SIG-M5 treated with dmso at 0.1 percent for 504 hours (cell line): ENCODE results near the gene IL9.
A peak's percentile ranks its signal among the peaks of the same experiment; 100 is the strongest.

Experiments used
- DNase-seq: peaks from one replicate; lab custom pipeline; 2025; ENCODE audit not compliant: unreplicated experiment; lab: John Stamatoyannopoulos, UW

Gene IL9

DNA sequence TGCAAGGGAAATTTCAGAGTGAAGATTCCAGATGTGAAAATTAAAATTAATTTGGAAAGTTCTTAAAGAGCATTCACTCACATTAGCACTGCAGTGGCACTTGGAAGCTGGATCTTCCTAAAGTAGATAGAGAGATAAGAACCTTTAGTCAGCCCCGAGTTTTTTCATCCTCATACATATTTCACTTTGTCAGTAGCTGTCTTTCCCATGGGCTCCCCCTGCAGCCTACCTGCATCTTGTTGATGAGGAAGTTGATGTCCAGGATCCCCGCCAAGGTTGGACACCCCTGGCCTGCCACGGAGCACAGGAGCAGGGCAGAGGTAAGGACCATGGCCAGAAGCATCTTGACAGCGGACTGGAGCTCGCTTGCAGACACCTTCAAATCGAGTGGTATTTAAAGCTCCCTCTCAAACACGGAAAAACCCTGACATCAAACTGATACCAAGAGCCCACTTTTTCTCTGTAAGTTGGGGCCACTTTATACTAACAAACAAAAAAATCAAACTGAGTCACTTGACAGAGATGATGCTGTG lies at the start of gene IL9:
TSS of gene IL9 (minus strand) at position 368 of the 533 bp plus-strand sequence. CDS start at position 343, 25 bp downstream.
- no peak for DNase-seq

DNA sequence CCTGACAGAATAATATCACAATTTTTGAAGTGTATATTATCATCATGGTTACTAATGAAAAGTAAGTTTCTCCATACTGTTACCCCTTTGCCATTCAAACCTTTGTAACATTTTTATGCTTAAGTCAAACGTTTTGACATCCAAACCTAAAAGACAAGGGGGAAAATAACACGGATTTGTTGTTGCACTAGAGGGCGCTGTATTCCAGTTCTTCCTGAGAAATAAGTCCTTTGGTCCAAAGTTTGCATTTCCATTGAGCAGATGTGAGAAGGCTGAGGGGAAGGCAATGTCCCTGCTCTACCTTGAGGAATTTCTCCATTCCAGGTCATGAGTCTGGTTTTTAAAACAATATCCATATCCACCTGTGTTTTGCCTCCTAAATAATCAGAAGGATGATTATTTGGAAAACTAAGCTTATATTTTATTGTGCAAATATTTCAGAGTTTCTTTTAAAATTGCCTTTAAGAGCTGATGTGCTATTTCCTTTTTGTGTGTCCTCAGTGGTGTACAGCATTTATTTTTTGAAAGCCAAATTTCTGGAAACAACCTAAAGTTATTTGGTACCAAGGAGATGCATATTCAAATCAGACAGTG lies 49.4 kb upstream of the IL9 start:
- peak; percentile 72 for DNase-seq

DNA sequence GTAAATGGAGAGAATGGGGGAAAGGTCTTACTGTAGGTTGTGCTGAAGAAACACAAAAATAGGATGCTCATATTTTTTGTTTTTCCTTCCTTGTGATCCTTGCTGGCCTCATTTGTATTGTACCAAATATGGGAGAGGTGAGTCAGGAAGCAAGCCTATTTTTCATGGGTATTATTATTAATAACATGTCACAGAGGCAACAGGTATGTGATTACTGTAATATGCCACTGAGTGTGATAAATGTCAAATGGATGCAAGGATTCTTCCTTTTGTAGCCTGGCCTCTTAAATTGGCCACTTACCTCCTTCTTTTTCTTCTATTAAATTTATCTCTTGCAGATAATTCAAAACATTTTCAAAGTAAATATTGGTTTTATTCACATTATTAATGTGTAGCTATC lies 48.9 kb upstream of the IL9 start:
- no peak for DNase-seq

DNA sequence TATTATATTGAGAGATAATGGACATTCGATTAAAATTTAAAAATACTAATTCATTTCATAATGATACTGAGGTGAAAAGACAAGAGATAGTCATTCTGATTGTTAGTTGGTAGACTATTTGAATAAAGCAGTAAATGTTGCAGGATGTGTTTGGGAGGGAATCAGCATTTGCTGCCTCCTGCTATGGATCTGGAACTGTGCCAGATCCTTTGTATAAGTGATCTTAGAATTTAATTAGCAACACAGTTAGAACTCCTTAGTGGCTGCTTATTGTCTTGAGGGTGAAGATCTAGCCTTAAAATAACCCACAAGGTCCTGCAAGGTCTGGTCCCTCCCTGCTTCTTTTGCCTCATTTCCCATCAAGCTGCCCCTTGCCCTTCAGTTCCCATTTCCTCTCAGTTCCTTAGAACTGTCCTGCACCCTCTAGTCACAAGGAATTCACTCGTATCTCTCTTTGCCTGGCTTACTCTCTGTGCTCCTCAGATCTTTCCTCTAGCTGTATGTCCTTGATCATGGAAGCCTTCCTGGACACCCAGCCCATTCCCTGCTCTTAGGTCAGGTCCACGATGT lies 46.6 kb upstream of the IL9 start:
- DNase-seq = no peak

DNA sequence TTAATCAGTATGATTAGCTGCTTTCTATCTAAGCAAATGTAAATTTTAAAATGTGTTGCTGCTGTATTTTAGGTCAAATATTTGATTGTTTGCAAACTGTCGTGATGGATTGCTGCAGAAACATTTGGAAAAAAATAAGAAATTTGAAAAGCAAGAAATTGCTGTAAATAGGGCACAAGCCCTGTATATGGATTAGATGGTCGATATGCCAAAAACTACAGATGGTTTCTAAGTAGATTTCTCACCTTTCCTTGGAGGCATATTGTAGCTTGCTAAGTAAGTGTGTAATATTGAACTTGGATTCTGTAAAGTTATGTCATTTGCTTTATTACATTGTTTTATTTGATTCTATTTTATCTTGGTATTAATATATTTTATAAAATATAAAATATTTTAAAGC lies 46.1 kb upstream of the IL9 start:
- DNase-seq = no peak

DNA sequence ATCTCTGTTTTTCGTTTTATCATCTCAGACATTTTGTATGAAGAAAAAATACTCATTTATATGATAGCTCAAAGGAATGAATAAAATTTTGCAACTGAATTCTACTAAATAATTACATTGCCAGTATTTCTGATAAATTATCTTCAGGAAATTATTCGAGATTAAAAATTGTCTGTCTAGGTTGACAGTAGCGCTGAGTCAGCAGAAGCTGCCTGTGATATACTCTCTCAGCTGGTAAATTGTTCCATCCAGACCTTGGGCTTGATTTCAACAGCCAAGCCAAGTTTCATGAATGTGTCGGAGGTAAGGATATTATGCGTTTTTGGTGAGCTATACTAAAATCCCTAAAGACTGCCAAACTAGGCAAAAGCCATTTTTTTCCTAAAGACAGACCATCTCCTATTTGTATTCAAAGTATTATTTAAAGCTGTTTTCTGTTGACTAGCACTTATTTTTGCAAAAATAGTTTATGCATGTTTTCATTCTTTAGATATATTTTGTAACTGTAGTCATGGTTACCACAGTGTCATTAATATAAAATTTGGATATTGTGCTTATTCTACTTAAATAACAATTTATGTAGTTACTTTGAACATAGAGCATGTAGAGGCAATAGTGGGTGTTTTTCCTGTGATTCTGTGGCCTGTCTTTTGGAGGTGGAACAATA lies 41.7 kb upstream of the IL9 start:
- no peak for DNase-seq

DNA sequence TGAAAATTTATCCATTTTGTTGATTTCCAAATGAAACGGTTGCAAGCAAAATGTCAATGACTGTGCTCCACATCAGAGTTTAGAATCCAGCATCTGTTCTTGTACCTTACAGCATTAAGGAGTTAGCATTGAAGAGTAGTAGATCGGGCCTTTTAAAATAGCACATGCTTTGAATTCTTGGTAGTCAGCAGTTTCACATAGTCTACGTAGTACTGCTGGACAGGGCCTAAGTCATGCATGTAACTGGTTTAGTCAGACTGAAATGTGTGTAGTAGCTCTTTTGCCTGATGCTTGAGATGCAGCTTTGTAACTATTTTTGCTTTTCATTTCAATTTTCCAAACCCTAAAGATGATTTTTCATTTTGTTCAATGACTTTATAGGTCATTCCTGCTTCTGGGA lies 39.3 kb upstream of the IL9 start:
- no peak for DNase-seq

DNA sequence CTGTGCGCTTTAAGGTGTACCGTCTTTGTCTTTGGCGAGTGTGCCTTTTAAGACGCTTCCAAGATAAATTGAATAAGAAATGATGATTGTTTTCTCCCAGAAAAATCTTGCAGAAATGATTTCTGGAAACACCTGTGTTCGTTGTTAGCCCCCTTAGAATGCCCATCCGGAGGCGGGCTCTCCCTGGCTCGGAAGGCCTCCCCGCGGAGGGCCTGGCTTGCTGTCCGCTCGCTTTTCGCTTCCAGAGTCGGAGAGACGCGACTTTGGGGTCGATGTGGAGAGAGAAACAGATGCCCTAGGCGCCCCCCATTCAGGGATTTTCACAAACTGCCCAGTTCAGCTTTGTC lies 35.3 kb upstream of the IL9 start:
- no peak for DNase-seq

DNA sequence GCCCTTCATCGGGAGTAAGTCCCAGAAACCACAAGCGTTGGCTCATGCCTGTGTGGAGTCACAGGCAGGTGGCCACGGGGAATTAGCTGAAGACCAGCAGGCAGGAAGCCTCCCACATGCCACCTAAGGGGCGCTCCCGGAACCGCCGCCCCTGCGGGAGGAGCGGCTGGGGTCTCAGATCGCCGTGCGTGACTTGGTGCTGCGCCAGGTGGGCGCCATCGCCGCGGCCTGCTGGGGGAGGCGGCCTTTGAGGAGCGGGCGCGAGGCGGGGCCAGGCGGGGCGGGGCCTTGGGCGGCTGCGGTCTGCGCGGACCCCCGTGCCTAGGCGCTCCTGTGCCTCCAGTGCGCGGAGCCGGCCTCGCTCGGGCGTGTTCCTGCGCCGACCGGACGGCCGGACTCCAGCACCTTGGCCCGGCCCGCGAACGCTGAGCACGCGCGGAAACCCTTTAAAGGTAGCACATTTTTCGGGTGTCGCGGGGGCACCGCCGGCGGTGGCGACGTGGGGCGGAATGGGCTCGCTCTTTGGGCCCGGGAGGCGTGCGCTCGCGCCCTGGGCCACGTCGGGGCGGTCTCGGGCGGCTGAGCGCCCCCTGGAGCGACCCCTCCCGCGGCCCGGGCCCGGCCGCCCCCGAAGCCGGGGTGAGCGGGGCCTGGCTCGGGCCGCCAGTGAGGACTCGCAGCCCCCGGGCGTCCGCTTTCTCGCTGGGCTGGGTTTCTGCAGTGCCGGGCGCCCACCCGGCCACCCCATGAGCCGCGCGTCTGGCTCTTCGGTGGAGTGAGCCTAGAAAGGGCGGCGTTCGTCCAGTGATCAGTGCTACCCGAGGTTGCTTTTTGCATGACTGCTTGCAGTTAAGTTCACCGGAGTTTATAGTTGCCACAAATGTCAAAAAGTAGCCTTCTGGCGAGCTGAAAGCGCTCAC lies 34.6 kb upstream of the IL9 start:
- DNase-seq = no peak

DNA sequence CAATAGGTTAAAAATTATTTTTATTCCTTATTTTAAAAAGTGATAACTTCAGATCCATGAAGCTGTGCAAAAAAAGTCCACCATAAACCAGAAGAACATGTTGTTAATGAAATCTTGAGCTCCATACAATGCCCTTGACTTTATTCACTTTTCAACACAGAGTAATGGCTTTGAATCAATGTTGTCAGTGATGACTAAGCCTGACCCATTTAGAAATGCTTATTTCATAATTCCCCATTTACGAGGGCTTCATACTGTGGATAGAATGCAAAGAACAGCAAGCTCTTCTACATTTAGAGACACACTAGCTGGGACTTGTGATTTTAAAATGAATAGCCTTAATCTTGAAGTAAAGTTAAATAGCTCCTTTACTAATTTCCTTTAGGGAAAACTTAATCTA lies 25.7 kb upstream of the IL9 start:
- peak; percentile 20 for DNase-seq

DNA sequence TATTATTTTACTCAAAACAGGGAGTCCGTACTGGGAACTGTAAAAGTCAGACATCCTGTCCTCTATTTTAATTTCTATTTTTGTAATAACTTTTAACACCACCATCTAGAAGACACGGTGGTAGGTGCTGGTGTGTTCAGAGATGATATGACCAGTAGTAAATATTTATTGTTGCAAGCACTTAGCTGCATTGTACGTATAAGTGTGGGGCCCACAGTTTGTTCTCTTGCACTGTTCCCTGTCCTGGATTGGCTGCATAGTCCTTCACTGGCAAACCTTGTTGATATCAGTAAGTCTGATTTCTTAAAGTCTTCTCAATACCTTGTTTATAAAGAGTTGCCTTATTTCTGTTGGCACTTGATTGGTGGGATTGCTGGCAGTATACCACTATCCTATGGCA lies 24.6 kb upstream of the IL9 start:
- no peak for DNase-seq

DNA sequence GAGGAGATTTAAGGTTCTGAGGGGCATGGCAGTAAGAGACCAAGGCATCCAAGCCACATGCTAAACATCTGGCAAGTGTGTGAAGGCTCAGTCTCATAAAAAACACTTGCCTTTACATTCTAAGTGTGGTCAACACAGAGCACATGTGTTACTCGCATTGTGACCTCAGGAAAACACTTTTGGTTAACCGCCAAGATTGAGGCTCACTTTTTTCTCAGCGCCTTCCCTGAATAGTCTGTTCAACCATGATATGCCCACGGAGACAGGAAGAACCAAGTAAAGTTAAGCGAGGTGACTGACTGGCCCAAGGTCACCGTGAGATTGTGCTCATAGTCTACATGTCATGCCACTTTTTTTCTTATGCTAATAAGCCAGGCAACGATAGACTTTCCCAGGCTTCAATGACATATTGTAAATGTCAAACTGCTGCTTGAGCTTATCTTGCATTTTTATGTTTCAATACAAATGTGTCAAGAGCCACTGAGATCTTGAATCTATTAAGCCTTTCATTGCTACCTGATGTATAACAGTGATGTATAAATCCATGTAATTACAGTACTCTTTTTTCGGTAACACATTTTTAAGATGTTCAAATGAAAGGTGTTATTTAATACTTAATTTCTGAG lies 21.1 kb upstream of the IL9 start:
- no peak for DNase-seq

DNA sequence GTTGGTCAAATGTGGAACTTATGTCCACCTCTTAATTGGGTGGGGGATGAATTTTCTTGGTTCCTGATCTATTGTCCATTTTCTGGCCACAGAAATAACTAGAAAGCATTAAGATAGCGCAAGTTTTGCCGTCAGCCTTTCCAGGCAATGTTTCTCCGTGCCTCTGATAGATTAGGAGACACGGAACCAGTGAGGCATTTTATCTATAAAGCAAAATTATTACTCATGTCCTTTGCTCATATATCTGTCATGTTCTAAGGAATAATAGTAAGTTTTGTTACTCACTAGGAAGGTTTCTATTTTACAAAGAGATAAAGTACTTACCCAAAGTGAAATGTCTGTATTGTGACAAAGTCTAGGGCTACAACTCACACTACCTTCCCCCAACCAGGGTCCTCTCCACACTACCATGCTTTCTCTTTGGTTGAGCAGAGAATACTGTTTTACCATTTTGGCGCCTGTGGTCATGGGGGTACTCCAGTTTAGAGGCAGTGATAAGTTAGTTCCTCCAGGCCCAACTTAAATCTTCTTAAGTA lies 19.9 kb upstream of the IL9 start:
- DNase-seq = no peak

DNA sequence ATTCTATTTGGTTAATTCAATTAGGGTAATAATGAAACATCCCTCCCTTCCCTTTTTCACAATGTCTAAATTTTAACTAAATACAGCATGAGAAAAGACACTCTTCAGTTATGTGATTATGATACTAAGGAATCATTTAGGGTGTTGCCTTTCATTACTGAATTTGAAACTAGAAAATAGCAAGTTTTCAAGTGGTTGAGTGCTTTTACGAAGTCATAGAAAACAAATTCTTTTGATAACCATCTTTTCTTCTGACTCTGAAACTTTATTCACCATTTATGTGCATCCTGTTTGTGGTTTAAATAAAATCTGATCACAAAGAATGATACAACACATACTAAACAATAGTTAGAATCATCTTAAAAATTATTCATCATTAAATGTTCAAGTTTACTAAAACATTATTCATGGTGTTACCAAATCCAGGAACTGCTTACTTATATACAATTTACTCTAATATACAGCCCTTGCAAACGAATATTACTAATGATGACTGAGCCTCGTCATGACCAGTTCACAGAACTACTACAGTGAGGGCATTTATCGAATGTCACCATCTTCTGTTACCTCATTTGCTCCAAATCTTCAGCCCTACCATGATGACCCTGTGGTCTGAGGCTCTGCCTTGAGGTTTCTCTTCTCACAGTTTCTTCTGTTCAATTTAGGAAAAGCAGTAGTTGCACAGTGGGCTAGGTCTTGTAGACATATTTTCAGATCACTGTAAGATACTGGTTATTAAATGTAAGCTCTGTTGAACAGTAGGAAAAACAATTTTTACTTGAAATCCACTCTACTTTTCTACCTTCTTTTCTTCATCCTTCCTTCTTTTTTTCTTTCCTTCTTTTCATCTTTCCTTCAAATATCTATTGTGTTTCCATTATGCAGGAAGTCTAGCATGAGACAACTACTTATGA lies 18.3 kb upstream of the IL9 start:
- DNase-seq = no peak

DNA sequence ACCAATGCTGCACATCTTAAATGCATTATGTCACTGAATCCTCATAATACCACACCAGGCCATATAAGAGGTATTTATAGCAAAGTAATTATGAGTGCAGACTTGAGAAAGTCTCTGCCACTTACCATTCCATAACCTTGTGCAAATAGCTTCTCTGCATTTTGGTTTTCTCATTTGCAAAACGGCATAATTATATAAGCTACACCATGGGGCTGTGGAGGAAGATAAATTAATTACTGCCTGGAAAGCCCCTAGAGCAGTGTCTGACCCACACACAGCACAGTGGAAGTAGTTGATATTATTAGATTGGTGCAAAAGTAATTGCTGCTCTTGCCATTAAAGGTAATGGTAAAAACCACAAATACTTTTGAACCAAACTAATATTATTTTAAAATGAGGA lies 9.5 kb upstream of the IL9 start:
- no peak for DNase-seq

DNA sequence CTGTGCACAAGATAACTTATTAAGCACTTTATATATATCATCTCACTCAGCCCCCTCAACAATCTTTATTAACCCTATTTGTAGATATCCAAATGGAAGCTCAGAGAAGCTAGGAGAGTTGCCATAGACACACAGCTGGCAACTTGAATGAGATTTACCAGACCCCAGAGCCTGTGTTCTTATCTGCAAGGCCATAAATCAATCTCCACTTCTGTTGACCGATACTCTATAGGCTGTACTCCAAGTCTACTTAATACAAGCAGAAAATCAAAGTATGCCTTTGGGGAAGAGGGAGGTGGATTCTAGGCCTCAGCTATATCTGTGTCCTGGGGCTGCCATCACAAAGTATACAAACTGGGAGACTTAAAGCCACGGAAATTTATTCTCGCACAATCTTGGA lies 6.0 kb upstream of the IL9 start:
- no peak for DNase-seq

DNA sequence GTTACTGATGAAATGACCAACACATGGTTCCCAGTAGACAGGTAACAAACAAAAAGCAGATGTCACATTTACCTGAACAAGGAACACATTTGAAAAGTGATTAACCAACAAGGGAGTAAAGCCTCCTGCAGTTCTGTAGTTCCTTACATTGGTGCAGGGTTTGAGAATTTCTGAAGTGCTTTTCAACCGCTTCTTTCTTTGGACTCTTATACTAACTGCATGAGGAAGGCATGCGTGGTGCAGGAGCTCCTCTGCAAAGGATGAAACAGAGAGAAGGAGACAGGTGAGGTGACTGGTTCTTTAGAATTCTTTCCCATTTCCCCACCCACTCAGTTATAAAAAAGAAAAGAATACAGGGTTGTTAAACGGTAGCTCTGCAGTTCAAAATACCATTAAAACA lies 4.6 kb upstream of the IL9 start:
- no peak for DNase-seq

DNA sequence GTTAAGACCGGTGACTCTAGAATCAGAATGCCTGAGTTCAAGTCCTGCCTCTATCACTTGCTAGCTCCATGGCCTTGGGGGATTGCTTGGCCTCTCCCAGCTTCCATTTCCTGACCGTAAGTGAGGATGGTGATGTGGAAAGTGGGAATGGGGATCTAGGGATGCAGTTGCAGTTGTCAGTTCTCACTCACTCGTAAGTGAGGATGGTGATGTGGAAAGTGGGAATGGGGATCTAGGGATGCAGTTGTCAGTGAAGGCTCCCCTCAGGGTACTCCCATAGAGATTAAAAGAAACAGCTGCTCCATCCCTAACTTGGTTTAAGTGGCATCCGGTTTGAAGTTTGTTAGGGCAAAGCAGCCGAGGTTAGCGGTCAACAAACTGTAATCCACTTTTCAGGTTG lies 3.0 kb upstream of the IL9 start:
- DNase-seq = no peak

DNA sequence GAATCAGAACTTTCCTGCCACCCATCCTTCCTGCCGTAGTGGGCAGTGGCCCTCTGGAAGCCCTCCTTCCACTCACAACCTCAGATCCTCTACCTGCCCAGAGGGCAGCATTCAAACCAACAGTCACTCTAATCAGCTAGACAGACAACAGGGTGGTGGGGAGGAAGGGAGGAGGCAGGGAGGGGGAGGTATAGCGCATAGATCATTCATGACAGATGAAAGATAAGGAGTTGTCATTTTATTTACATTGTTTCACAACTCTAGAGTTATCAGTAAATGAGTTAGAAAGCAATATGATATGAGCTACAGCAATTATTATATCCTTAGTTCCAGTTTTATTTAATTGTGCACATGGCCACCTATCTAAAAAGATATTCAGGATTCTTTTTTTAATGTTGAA lies 852 bp downstream of the IL9 start:
- DNase-seq = no peak

DNA sequence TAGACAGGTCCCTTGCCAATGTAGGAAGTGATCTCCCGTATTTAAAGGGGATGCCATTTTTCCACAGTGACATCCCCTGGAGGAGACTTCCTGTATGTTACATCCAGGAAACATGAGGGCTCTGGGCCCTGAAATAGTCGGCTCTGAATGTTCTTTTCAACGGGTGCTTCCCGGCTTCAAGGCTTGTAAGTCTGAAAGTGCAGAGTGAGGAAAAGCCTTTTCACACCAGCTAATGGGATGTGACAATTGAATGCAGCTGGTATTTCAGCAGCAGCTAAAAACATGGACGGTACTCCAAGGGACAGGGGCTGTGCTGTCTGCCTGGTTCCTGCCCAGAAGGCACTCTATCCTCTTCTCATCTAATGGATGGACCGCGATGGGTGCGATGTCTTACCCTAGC lies 1.4 kb downstream of the IL9 start:
- DNase-seq = no peak
